ENCODE results near the gene MNAT1. TPM values are rescaled to one million over a fixed set of nuclear protein-coding genes. Genes with fewer than 3 reads are reported as not detected.

The MNAT1 gene
- total RNA-seq, 2 donors from 2014 or later, result 20.2 to 29.7 TPM

DNA sequence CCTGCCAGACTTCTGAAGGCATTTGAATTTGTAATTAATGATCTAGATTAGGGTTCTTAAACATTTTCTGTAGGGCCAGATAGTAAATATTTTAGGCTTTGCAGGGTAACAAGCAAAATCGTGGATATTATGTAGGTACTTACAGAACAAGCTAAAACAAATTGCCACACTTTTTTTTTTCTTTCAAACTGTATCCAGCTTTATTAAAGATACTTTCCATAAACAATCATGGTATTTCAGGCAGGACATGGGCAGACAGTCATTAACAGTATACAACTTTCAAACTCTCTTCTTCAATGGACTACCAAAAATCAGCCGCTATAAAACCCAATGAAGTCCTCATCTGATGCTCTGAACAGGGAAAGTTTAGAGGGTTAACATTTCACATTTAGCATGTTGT is 236.7 kb downstream of the MNAT1 start:
- Histone ChIP-seq H3K27me3 (no peaks in the 10 kb centered on the region), H3K4me1 (no peaks in the 10 kb centered on the region), H3K4me3 (no peak overlapping the region), H3K36me3 (peaks cover 10% of the 10 kb centered on the region), H3K9me3 (no peaks in the 10 kb centered on the region), H3K27ac (no peak overlapping the region)
- no peak for TF ChIP-seq CTCF (IDR thresholded peaks at IDR 0.05)
- no peak for DNase-seq (ENCODE audit: low spot score)

GRCh38 chr14:60972295-60972694 is 237.7 kb downstream of the MNAT1 start:
- TF ChIP-seq CTCF (IDR thresholded peaks at IDR 0.05), result no peak
- H3K4me3 ChIP-seq, result no peak overlapping the region
- no peaks in the 10 kb centered on the region for H3K27me3 ChIP-seq
- no peak overlapping the region for H3K27ac ChIP-seq
- H3K9me3 ChIP-seq, result no peaks in the 10 kb centered on the region
- H3K4me1 ChIP-seq, result no peaks in the 10 kb centered on the region
- DNase-seq (ENCODE audit: low spot score), result no peak
- H3K36me3 ChIP-seq, result peaks cover 14% of the 10 kb centered on the region

DNA sequence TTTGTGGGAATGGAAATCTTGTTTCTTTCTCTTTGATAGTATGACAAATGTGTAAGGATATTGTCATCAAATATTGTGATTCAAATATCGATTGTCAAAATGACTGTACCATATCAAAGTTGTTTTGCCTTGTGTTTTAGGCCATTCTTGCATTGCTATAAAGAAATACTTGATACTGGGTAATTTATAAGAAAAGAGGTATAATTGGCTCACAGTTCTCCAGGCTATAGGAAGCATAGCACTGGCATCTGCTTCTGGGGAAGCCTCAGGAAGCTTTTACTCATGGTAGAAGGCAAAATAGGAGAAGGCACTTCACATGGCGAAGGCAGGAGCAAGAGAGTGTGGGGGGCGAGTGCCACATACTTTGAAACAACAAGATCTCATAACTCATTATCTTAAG is 238.5 kb downstream of the MNAT1 start:
- H3K4me3 ChIP-seq, result no peak overlapping the region
- H3K9me3 ChIP-seq, result no peaks in the 10 kb centered on the region
- H3K36me3 ChIP-seq, result peaks cover 14% of the 10 kb centered on the region
- H3K4me1 ChIP-seq, result peaks cover 0 to 5% of the 10 kb centered on the region in 2 donors
- no peak for TF ChIP-seq CTCF (IDR thresholded peaks at IDR 0.05)
- no peaks in the 10 kb centered on the region for H3K27me3 ChIP-seq
- DNase-seq (ENCODE audit: low spot score), result no peak
- no peak overlapping the region for H3K27ac ChIP-seq

DNA sequence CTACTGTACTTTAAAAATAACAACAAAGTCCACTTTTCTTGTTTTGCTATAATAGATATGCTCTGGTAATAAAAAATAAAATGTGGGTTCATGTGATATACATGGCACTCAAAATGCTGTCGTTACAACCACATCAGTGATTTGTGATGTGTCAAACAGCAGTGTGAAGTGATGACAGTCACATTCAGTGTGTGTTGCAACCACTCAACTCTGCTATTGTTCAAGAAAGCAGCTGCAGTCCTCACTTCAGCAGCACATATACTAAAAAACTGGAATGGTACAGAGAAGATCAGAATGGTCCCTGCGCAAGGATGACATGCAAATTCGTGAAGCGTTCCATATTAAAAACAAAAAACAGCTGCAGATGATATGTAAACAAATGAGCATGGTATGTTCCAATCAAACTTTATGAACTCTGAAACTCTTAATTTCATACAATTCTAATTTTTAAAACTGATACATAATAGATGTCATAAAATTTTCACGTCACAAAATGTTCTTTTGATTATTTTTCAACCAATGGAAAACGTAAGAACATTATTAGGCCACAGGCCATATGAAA is 239.6 kb downstream of the MNAT1 start:
- H3K9me3 ChIP-seq, result no peaks in the 10 kb centered on the region
- H3K4me3 ChIP-seq, result no peak overlapping the region
- no peaks in the 10 kb centered on the region for H3K27me3 ChIP-seq
- no peak for DNase-seq (ENCODE audit: low spot score)
- no peak overlapping the region for H3K27ac ChIP-seq
- H3K4me1 ChIP-seq, result peaks cover 0 to 16% of the 10 kb centered on the region in 2 donors
- no peak for TF ChIP-seq CTCF (IDR thresholded peaks at IDR 0.05)
- peaks cover 14% of the 10 kb centered on the region for H3K36me3 ChIP-seq

- H3K4me1 ChIP-seq, result peaks cover 0 to 25% of the 10 kb centered on the region in 2 donors
- DNase-seq (ENCODE audit: low spot score), result no peak
- H3K4me3 ChIP-seq, result no peak overlapping the region
- no peak for TF ChIP-seq CTCF (IDR thresholded peaks at IDR 0.05)
- no peaks in the 10 kb centered on the region for H3K27me3 ChIP-seq
- H3K9me3 ChIP-seq, result no peaks in the 10 kb centered on the region
- H3K27ac ChIP-seq, result no peak overlapping the region
- peaks cover 14% of the 10 kb centered on the region for H3K36me3 ChIP-seq
These were observed 241.0 kb downstream of the MNAT1 start for GRCh38 chr14:60975551-60975950.

DNA sequence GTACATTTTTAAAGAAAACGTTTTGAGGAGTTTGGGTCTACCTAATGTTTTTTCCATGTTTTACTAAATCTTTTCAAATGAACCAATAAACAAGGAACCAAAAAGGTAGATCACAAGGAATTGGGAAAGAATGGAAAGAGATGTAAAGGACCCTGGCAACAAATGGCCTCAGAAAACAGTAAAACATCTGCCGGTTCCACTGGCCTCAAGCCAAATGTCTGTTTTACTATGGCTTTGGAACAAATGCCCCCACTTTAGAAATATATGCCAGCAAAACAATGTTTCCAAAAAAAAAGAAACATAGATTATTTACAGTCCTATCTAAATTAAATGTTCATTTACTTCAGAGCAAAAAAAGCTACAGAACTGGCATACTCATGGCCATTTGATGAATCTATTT is 243.3 kb downstream of the MNAT1 start:
- H3K9me3 ChIP-seq, result no peaks in the 10 kb centered on the region
- DNase-seq (ENCODE audit: low spot score), result no peak
- H3K4me3 ChIP-seq, result no peak overlapping the region
- no peak for TF ChIP-seq CTCF (IDR thresholded peaks at IDR 0.05)
- H3K36me3 ChIP-seq, result peaks cover 14% of the 10 kb centered on the region
- H3K27me3 ChIP-seq, result no peaks in the 10 kb centered on the region
- H3K27ac ChIP-seq, result no peak overlapping the region
- H3K4me1 ChIP-seq, result peaks cover 0 to 39% of the 10 kb centered on the region in 2 donors

Data from right atrium auricular region (tissue), 2 donors.